Measurements from ENCODE around the gene TLR8.

Gene TLR8

GRCh38 chrX:12868747-12869146 lies 37.7 kb upstream of the TLR8 start:
- Histone ChIP-seq H3K4me1 (no peaks in the 10 kb centered on the region), H3K36me3 (ENCODE audit: control insufficient read depth, insufficient read depth, low read length) (no peaks in the 10 kb centered on the region), H2AFZ (no peak overlapping the region), H3K4me3 (ENCODE audit: low read depth, low read length) (no peak overlapping the region), H3K27ac (no peak overlapping the region), H3K27me3 (ENCODE audit: control insufficient read depth, insufficient read depth, low read length) (no peaks in the 10 kb centered on the region), H3K79me2 (no peaks in the 10 kb centered on the region), H3K9me3 (ENCODE audit: control insufficient read depth, low read length) (no peaks in the 10 kb centered on the region), H3K4me2 (ENCODE audit: low read length) (no peak overlapping the region), H3K9ac (no peak overlapping the region)
- TF ChIP-seq CTCF (IDR thresholded peaks at IDR 0.05) = no peak

- Histone ChIP-seq H3K4me1 (no peaks in the 10 kb centered on the region), H2AFZ (no peak overlapping the region), H3K36me3 (ENCODE audit: control insufficient read depth, insufficient read depth, low read length) (no peaks in the 10 kb centered on the region), H3K79me2 (no peaks in the 10 kb centered on the region), H3K9me3 (ENCODE audit: control insufficient read depth, low read length) (no peaks in the 10 kb centered on the region), H3K4me2 (ENCODE audit: low read length) (no peak overlapping the region), H3K9ac (no peak overlapping the region), H3K27ac (no peak overlapping the region), H3K27me3 (ENCODE audit: control insufficient read depth, insufficient read depth, low read length) (no peaks in the 10 kb centered on the region), H3K4me3 (ENCODE audit: low read depth, low read length) (no peak overlapping the region)
- no peak for TF ChIP-seq CTCF (IDR thresholded peaks at IDR 0.05)
These were observed 35.2 kb upstream of the TLR8 start for GRCh38 chrX:12871257-12871656.

- no peak overlapping the region for H3K27ac ChIP-seq
- no peaks in the 10 kb centered on the region for H3K4me1 ChIP-seq
- no peak overlapping the region for H3K9ac ChIP-seq
- no peaks in the 10 kb centered on the region for H3K36me3 ChIP-seq (ENCODE audit: control insufficient read depth, insufficient read depth, low read length)
- no peak overlapping the region for H3K4me2 ChIP-seq (ENCODE audit: low read length)
- no peaks in the 10 kb centered on the region for H3K79me2 ChIP-seq
- TF ChIP-seq CTCF (IDR thresholded peaks at IDR 0.05) = no peak
- H3K9me3 ChIP-seq (ENCODE audit: control insufficient read depth, low read length) = no peaks in the 10 kb centered on the region
- no peak overlapping the region for H2AFZ ChIP-seq
- no peaks in the 10 kb centered on the region for H3K27me3 ChIP-seq (ENCODE audit: control insufficient read depth, insufficient read depth, low read length)
- no peak overlapping the region for H3K4me3 ChIP-seq (ENCODE audit: low read depth, low read length)
These were observed 33.7 kb upstream of the TLR8 start for GRCh38 chrX:12872741-12873140.

GRCh38 chrX:12874581-12874980 lies 31.8 kb upstream of the TLR8 start:
- no peak overlapping the region for H3K4me2 ChIP-seq (ENCODE audit: low read length)
- no peak for TF ChIP-seq CTCF (IDR thresholded peaks at IDR 0.05)
- H3K4me1 ChIP-seq = no peaks in the 10 kb centered on the region
- H3K27me3 ChIP-seq (ENCODE audit: control insufficient read depth, insufficient read depth, low read length) = no peaks in the 10 kb centered on the region
- no peak overlapping the region for H3K9ac ChIP-seq
- no peaks in the 10 kb centered on the region for H3K36me3 ChIP-seq (ENCODE audit: control insufficient read depth, insufficient read depth, low read length)
- no peaks in the 10 kb centered on the region for H3K79me2 ChIP-seq
- no peak overlapping the region for H3K27ac ChIP-seq
- no peaks in the 10 kb centered on the region for H3K9me3 ChIP-seq (ENCODE audit: control insufficient read depth, low read length)
- no peak overlapping the region for H3K4me3 ChIP-seq (ENCODE audit: low read depth, low read length)
- H2AFZ ChIP-seq = no peak overlapping the region

GRCh38 chrX:12877386-12877785 lies 29.0 kb upstream of the TLR8 start:
- no peaks in the 10 kb centered on the region for H3K79me2 ChIP-seq
- H3K4me2 ChIP-seq (ENCODE audit: low read length) = no peak overlapping the region
- no peak for TF ChIP-seq CTCF (IDR thresholded peaks at IDR 0.05)
- H3K4me1 ChIP-seq = no peaks in the 10 kb centered on the region
- no peak overlapping the region for H3K4me3 ChIP-seq (ENCODE audit: low read depth, low read length)
- H3K27me3 ChIP-seq (ENCODE audit: control insufficient read depth, insufficient read depth, low read length) = no peaks in the 10 kb centered on the region
- H3K36me3 ChIP-seq (ENCODE audit: control insufficient read depth, insufficient read depth, low read length) = no peaks in the 10 kb centered on the region
- no peaks in the 10 kb centered on the region for H3K9me3 ChIP-seq (ENCODE audit: control insufficient read depth, low read length)
- no peak overlapping the region for H2AFZ ChIP-seq
- no peak overlapping the region for H3K9ac ChIP-seq
- H3K27ac ChIP-seq = no peak overlapping the region

Measured in parathyroid adenoma (tissue), 2 donors.